ENCODE measurements around the gene VAV2.

- TF ChIP-seq EP300 (IDR thresholded peaks at IDR 0.05) (no peak), CTCF (IDR thresholded peaks at IDR 0.05) (no peak), POLR2A (IDR thresholded peaks at IDR 0.05) (no peak)
Observed at GRCh38 chr9:133892193-133892920, 99.8 kb downstream of the VAV2 start.

Data from tibial nerve (tissue), 4 donors.